ENCODE data around the gene ACAP1. TPM values are rescaled to one million over a fixed set of nuclear protein-coding genes. Genes with fewer than 3 reads are reported as not detected.

The ACAP1 gene
- total RNA-seq, 1 donor from 2014 or later, result 3.2 TPM

DNA sequence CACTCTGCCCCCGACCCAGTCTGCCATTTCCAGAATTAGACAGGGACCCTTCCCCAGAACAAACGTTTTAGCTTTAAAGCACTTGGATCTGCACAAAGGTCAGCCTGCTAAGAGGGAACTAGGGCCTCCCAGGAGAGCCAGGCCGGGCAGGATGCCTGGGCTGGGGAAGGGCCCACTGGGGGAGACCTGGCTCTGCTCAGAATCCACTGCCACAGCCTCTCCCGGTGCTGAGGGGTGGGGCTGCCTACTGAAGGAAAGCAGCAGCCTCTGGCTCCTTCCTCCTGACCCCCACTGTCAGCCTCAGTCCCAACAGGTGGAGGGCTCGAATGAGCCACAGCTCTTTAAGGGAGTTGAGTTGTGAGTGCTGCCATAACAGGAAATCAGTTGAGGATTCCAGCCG is 43.6 kb upstream of the ACAP1 start:
- H3K9me3 Mint-ChIP-seq, result no peaks in the 10 kb centered on the region
- H3K36me3 Mint-ChIP-seq, result no peaks in the 10 kb centered on the region
- H3K4me3 Mint-ChIP-seq, result peak overlapping the region; percentile 76
- H3K27ac Mint-ChIP-seq, result peak overlapping the region; percentile 65
- no peak for DNase-seq (ENCODE audit: extremely low spot score, unreplicated experiment)
- peaks cover 51% of the 10 kb centered on the region for H3K27me3 Mint-ChIP-seq
- no peak for TF ChIP-seq CTCF (conservative IDR thresholded peaks at IDR 0.05)
- H3K4me1 Mint-ChIP-seq (ENCODE audit: unreplicated experiment), result peaks cover 19% of the 10 kb centered on the region

- TF ChIP-seq CTCF (conservative IDR thresholded peaks at IDR 0.05), result no peak
- no peaks in the 10 kb centered on the region for H3K36me3 Mint-ChIP-seq
- no peak for DNase-seq (ENCODE audit: extremely low spot score, unreplicated experiment)
- H3K4me1 Mint-ChIP-seq (ENCODE audit: unreplicated experiment), result peaks cover 19% of the 10 kb centered on the region
- peak overlapping the region; percentile 76 for H3K4me3 Mint-ChIP-seq
- H3K9me3 Mint-ChIP-seq, result no peaks in the 10 kb centered on the region
- H3K27me3 Mint-ChIP-seq, result peaks cover 47% of the 10 kb centered on the region
- peak overlapping the region; percentile 65 for H3K27ac Mint-ChIP-seq
Observed at GRCh38 chr17:7293159-7293558, 43.2 kb upstream of the ACAP1 start.

DNA sequence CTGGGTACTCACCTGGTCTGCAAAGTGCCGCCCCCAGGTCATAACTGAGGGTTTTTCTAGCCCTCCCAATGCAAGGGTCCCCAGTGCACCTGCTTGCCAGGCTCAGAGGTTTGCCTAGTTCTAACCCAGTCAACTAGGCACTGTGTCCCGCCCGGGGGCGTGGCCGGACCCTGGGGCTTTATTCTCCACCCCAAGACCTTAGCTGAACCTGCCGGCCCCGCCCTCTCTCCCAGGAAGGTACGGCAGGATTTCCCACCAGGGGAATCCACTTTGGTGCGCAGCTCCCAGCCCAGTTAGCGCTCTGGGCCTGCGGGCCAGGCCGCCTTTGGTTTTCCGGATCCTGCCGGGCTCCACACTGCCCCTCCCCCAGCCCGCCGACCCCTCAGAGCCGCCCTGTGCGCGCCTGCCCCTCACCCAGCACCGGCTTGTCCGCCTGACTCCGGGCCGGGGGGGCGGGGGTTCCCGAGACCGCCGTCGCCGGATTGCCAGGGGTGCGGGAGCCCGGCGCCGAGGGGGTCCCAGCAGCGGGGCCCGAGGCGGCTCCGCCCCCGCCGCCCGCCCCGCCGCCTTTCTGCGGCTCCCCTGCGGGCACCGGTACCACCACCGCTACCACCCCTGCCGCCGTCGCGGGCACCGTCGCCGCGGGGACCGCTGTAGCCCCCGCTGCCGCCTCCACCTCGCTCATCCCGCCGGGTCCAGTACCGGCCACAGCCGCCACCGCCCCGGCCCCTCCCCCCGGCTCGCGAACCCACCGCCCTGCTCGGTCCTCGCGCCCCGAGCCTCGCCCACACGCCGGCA is 42.3 kb upstream of the ACAP1 start:
- peaks cover 44% of the 10 kb centered on the region for H3K27me3 Mint-ChIP-seq
- no peaks in the 10 kb centered on the region for H3K36me3 Mint-ChIP-seq
- TF ChIP-seq CTCF (conservative IDR thresholded peaks at IDR 0.05), result no peak
- peak overlapping the region; percentile 61 for H3K27ac Mint-ChIP-seq
- no peak for DNase-seq (ENCODE audit: extremely low spot score, unreplicated experiment)
- H3K4me3 Mint-ChIP-seq, result peak overlapping the region; percentile 76
- H3K4me1 Mint-ChIP-seq (ENCODE audit: unreplicated experiment), result peaks cover 19% of the 10 kb centered on the region
- no peaks in the 10 kb centered on the region for H3K9me3 Mint-ChIP-seq

DNA sequence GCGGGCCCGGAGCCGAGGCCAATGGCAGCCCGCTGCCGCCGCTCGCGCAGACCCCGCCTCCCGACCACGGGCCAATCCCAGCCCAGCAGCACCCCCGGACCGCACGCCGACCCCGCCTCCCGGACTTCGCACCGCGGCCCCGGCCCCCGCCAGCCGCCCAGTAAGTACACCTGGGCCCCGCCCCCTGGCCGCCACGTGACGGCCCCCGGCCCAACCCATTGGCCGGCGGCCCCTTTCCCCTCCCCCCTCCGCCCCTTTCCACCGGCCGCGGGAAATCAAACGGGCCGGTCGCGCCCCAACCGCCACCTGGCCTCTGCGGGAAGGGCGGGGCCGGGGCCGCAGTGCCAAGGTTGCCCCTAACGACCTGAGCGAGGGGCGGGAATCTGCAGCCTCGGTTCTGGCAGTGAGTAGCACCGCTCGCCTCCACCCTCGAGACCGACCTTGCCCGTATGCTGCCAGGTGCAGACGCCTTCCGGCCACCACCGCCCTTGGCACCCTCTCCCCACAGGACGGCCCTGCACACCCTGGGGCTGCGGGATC is 41.6 kb upstream of the ACAP1 start, which contains the start of gene YBX2:
TSS of gene YBX2 (minus strand) at position 26 of the 540 bp plus-strand sequence. CDS start 139 bp downstream, outside the sequence.
- Mint-ChIP-seq H3K9me3 (no peaks in the 10 kb centered on the region), H3K4me1 (ENCODE audit: unreplicated experiment) (peaks cover 19% of the 10 kb centered on the region), H3K36me3 (no peaks in the 10 kb centered on the region), H3K27me3 (peaks cover 47% of the 10 kb centered on the region), H3K4me3 (peak within 1 kb of the TSS; percentile 83), H3K27ac (peak within 1 kb of the TSS; percentile 61)
- peak; percentile 87 for DNase-seq (ENCODE audit: extremely low spot score, unreplicated experiment)
- TF ChIP-seq CTCF (conservative IDR thresholded peaks at IDR 0.05), result no peak

DNA sequence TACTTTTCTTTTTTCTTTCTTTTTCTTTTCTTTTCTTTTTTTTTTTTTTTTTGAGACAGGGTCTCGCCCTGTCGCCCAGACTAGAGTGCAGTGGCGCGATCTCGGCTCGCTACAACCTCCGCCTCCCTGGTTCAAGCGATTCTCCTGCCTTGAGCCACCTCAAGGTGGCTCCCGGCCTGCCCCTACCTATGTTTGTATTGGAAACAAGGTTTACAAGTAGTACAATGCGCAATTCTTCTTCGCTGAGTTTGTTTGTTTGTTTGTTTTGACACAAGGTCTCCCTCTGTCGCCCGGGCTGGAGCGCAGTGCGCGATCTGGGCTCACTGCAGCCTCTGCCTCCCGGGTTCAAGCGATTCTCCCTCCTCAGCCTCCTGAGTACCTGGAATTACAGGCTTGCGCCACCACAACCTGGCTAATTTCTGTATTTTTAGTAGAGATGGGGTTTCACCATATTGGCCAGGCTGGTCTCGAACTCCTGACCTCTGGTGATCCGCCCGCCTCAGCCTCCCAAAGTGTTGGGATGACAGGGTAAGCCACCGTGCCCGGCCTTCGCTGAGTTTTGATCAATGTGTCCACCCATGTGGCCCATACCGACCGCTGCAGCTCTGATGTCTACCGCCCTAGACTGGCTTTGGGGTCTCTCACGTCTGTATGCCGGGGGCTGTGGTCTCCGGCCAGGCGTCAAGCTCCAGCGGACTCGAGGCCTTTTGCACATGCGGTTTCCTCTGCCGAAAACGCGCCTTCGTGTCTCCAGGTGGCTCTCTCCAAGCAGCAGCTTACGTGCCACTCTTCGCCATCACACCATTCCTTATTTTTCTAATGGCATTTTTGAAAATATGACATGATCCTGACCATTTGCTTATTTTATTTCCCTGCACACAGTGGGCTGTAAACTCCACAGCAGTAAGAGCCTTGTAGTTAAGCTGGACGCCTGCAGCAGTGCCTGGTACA is 40.8 kb upstream of the ACAP1 start:
- no peak for DNase-seq (ENCODE audit: extremely low spot score, unreplicated experiment)
- H3K27ac Mint-ChIP-seq, result peak overlapping the region; percentile 47
- peaks cover 19% of the 10 kb centered on the region for H3K4me1 Mint-ChIP-seq (ENCODE audit: unreplicated experiment)
- TF ChIP-seq CTCF (conservative IDR thresholded peaks at IDR 0.05), result no peak
- no peaks in the 10 kb centered on the region for H3K9me3 Mint-ChIP-seq
- H3K4me3 Mint-ChIP-seq, result peak overlapping the region; percentile 83
- no peaks in the 10 kb centered on the region for H3K36me3 Mint-ChIP-seq
- peaks cover 52% of the 10 kb centered on the region for H3K27me3 Mint-ChIP-seq

All from type B pancreatic cell (in vitro differentiated cells).